Hepatocyte (in vitro differentiated cells): ENCODE measurements around the gene CYBA.

Experiments
- CTCF ChIP-seq: fragments of 200-600 bp; sonication (generic); IDR thresholded peaks from 2 replicates; pipeline ENCODE4 v1.5.1; 2016; ENCODE audit warnings: antibody characterized with exemption, mild to moderate bottlenecking; ENCODE audit not compliant: poor library complexity
- EZH2 ChIP-seq: fragments of 200-600 bp; sonication (generic); IDR thresholded peaks from 2 replicates; pipeline ENCODE4 v1.6.1; 2016; ENCODE audit warnings: antibody characterized with exemption, mild to moderate bottlenecking, borderline replicate concordance
- EZH2phosphoT487 ChIP-seq: fragments of 200-600 bp; sonication (generic); IDR thresholded peaks from one replicate; pipeline ENCODE4 v1.6.1; 2018; ENCODE audit warnings: antibody characterized with exemption, mild to moderate bottlenecking, low read depth, moderate library complexity; ENCODE audit not compliant: unreplicated experiment, severe bottlenecking

- TF ChIP-seq EZH2phosphoT487 (no peak), CTCF (no peak), EZH2 (no peak)
Observed at GRCh38 chr16:88638323-88639230, 12.3 kb downstream of the CYBA start, which contains the start of gene IL17C.
